Esophagus mucosa (tissue), 1 donor: ENCODE measurements around the gene DSTN. TPM values are rescaled to one million over a fixed set of nuclear protein-coding genes. Genes with fewer than 3 reads are reported as not detected.

Source experiments
- ATAC-seq: fragments of 200-7000 bp; cut with Tn5 transposase; one replicate; pipeline ENCODE4 v1.9.1; 2020
- total RNA-seq: library from RNA; stranded (reverse); gene quantifications from one replicate; pipeline ENCODE4 v1.2.4, GENCODE V29; 2023
- donor health status: DM: yes; HTN: yes; CAD: no.

DSTN gene
- total RNA-seq, 1 donor from 2014 or later, result 222 TPM

GRCh38 chr20:17638835-17639407, 69.0 kb downstream of the DSTN start:
- ATAC-seq, result no peak

- ATAC-seq, result no peak
Measured at GRCh38 chr20:17640146-17640874, 70.4 kb downstream of the DSTN start.

GRCh38 chr20:17640875-17641378, 71.1 kb downstream of the DSTN start:
- ATAC-seq, result no peak

GRCh38 chr20:17641520-17641964, 71.7 kb downstream of the DSTN start:
- no peak for ATAC-seq

- ATAC-seq, result no peak
Measured at GRCh38 chr20:17641993-17642392, 72.1 kb downstream of the DSTN start.

GRCh38 chr20:17642404-17643269, 72.8 kb downstream of the DSTN start:
- ATAC-seq, result no peak

GRCh38 chr20:17643531-17644188, 73.8 kb downstream of the DSTN start:
- ATAC-seq, result no peak

GRCh38 chr20:17644451-17644850, 74.6 kb downstream of the DSTN start:
- ATAC-seq, result no peak

GRCh38 chr20:17645010-17645409, 75.1 kb downstream of the DSTN start:
- ATAC-seq, result no peak

GRCh38 chr20:17645546-17646208, 75.8 kb downstream of the DSTN start:
- no peak for ATAC-seq

- no peak for ATAC-seq
Measured at GRCh38 chr20:17646209-17646960, 76.5 kb downstream of the DSTN start.

- ATAC-seq, result no peak
Measured at GRCh38 chr20:17646961-17647301, 77.1 kb downstream of the DSTN start.

- no peak for ATAC-seq
Measured at GRCh38 chr20:17647391-17648314, 77.8 kb downstream of the DSTN start.

- ATAC-seq, result no peak
Measured at GRCh38 chr20:17648315-17648646, 78.4 kb downstream of the DSTN start.

GRCh38 chr20:17648791-17649730, 79.2 kb downstream of the DSTN start:
- peak; percentile 41 for ATAC-seq

GRCh38 chr20:17650301-17651128, 80.6 kb downstream of the DSTN start:
- ATAC-seq, result no peak

- ATAC-seq, result no peak
Measured at GRCh38 chr20:17651129-17651759, 81.4 kb downstream of the DSTN start.
